ENCODE results near the gene PDGFRA. TPM values are rescaled to one million over a fixed set of nuclear protein-coding genes. Genes with fewer than 3 reads are reported as not detected.

Gene PDGFRA
- total RNA-seq, 1 experiment from 2014 or later, result 0.25 TPM

GRCh38 chr4:54278216-54278615 is 49.1 kb downstream of the PDGFRA start (continued):
- TF ChIP-seq SP1 (IDR thresholded peaks at IDR 0.05; ENCODE audit: low read depth) (no peak), MAX (IDR thresholded peaks at IDR 0.05) (no peak), SIN3A (IDR thresholded peaks at IDR 0.05; ENCODE audit: low read depth) (no peak)

GRCh38 chr4:54281054-54281766 is 52.1 kb downstream of the PDGFRA start:
- Histone ChIP-seq H2AFZ (ENCODE audit: low read depth, low read length, poor library complexity, severe bottlenecking) (no peak overlapping the region), H3K4me3 (replicated peaks in 1 of 2; ENCODE audit: low read depth in 1 of 2, low read length in 2 of 2) (no peak overlapping the region), H3K9me2 (ENCODE audit: insufficient read depth) (no peaks in the 10 kb centered on the region), H3K36me3 (ENCODE audit: control insufficient read depth in 1 of 2, insufficient read depth in 2 of 2, low read length in 2 of 2) (no peaks in the 10 kb centered on the region), H3K27ac (ENCODE audit: low read depth, low read length) (no peak overlapping the region), H4K20me1 (ENCODE audit: insufficient read depth) (no peaks in the 10 kb centered on the region), H3K79me2 (ENCODE audit: insufficient read depth, low read length) (no peaks in the 10 kb centered on the region), H3K4me1 (ENCODE audit: control insufficient read depth in 1 of 2, insufficient read depth in 2 of 2, low read length in 2 of 2) (peaks cover 0 to 6% of the 10 kb centered on the region in 2 experiments; a peak in 1 of 4 replicates), H3K4me2 (ENCODE audit: low read length) (no peak overlapping the region), H3K9me3 (ENCODE audit: control insufficient read depth in 1 of 2, insufficient read depth in 1 of 2, low read depth in 1 of 2, low read length in 2 of 2) (no peaks in the 10 kb centered on the region), H3K9ac (ENCODE audit: low read length) (no peak overlapping the region), H3K27me3 (ENCODE audit: insufficient read depth, low read length) (0 out of 2 replicates have a peak, but pooled peaks cover 13% of the 10 kb centered on the region)
- POLR2A ChIA-PET, result no interaction called here
- RAD21 ChIA-PET (ENCODE audit: low non-redundant PET in 1 of 2, low total read pairs in 2 of 2, uncharacterized antibody in 2 of 2, unreplicated experiment in 2 of 2), result interaction anchor here in 1 of 2 experiments (0.5 kb wide), 1 partner anchor 17 kb away, joined by 3 read pairs; no protein-coding TSS in a partner anchor
- no peak for ATAC-seq
- intact Hi-C loops (cut with micrococcal nuclease), result no loop called here
- DNase-seq (ENCODE audit: low read depth, low spot score), result no peak
- BruUV-seq (replicated peaks), result no TSS peak
- CTCF ChIA-PET, result no interaction called here
- no peak for TF ChIP-seq CEBPB (IDR thresholded peaks at IDR 0.05; ENCODE audit: low read depth)
- no peak for TF ChIP-seq JUND (IDR thresholded peaks at IDR 0.05)
- no peak for TF ChIP-seq EZH2phosphoT487 (IDR thresholded peaks at IDR 0.05; ENCODE audit: borderline replicate concordance)
- no peak for TF ChIP-seq EZH2 (IDR thresholded peaks at IDR 0.05)
- no peak for TF ChIP-seq POLR2AphosphoS5 (IDR thresholded peaks at IDR 0.05; ENCODE audit: low read depth, low read length)
- no peak for TF ChIP-seq SIN3A (IDR thresholded peaks at IDR 0.05; ENCODE audit: low read depth)
- no peak for TF ChIP-seq MAX (IDR thresholded peaks at IDR 0.05)
- TF ChIP-seq FOSL1 (IDR thresholded peaks at IDR 0.05; ENCODE audit: low read depth), result no peak
- no peak for TF ChIP-seq CTCF (IDR thresholded peaks at IDR 0.05 in 2 of 3, conservative IDR thresholded peaks at IDR 0.05 in 1 of 3; ENCODE audit: borderline replicate concordance in 1 of 3, insufficient read depth in 1 of 3, low read depth in 2 of 3, low read length in 2 of 3)
- no peak for TF ChIP-seq SP1 (IDR thresholded peaks at IDR 0.05; ENCODE audit: low read depth)
- TF ChIP-seq ATF3 (IDR thresholded peaks at IDR 0.05), result no peak
- TF ChIP-seq CBX3 (IDR thresholded peaks at IDR 0.05; ENCODE audit: low read depth), result no peak
- TF ChIP-seq ZBTB33 (IDR thresholded peaks at IDR 0.05; ENCODE audit: extremely low read depth, insufficient replicate concordance, low read length), result no peak
- TF ChIP-seq YY1 (IDR thresholded peaks at IDR 0.05; ENCODE audit: extremely low read depth, insufficient replicate concordance, low read depth, low read length), result no peak
- TF ChIP-seq REST (IDR thresholded peaks at IDR 0.05; ENCODE audit: low read depth), result no peak
- no peak for TF ChIP-seq ZFX (IDR thresholded peaks at IDR 0.05)
